Left kidney (tissue), 1 donor: ENCODE measurements around the gene ARMCX5. TPM values are rescaled to one million over a fixed set of nuclear protein-coding genes. Genes with fewer than 3 reads are reported as not detected.

Experiments
- polyA plus RNA-seq: library from polyadenylated mRNA; unstranded; fragments of 120-200 nt; gene quantifications from one replicate; pipeline ENCODE4 v1.2.1, GENCODE V29; 2013; ENCODE audit not compliant: insufficient read length

ARMCX5 gene
- polyA plus RNA-seq, 1 donor = 15.9 TPM

Other genes with a start within 250 kb of the ARMCX5 start
- gene NXF2B, start 159.5 kb upstream of the ARMCX5 start, polyA plus RNA-seq = 1.8 TPM
- 2.4 TPM for gene TCP11X2, start 127.7 kb upstream of the ARMCX5 start, polyA plus RNA-seq
- gene TMSB15A, start 82.8 kb upstream of the ARMCX5 start, polyA plus RNA-seq = 80.4 TPM
- 18.2 TPM for gene GPRASP1, start 52.0 kb downstream of the ARMCX5 start, polyA plus RNA-seq
- gene GPRASP2, start 112.9 kb downstream of the ARMCX5 start, polyA plus RNA-seq = 41.7 TPM
- gene GPRASP3, start 121.2 kb downstream of the ARMCX5 start, polyA plus RNA-seq = 20.8 TPM